ENCODE data around the gene KIF4B.

The KIF4B gene

GRCh38 chr5:155017610-155018009 lies 4.1 kb downstream of the KIF4B start:
- DNase-seq, result no peak
- Histone ChIP-seq H3K4me1 (no peaks in the 10 kb centered on the region; the same call in 1 of the 2 replicates), H3K9me3 (no peaks in the 10 kb centered on the region), H3K27me3 (0 out of 2 replicates have a peak, but pooled peaks cover 3% of the 10 kb centered on the region), H3K36me3 (no peaks in the 10 kb centered on the region), H3K4me3 (ENCODE audit: low read depth, low read length) (no peak overlapping the region)
- TF ChIP-seq CTCF (IDR thresholded peaks at IDR 0.05; ENCODE audit: low read depth, low read length), result no peak

- H3K4me1 ChIP-seq, result no peaks in the 10 kb centered on the region; the same call in 1 of the 2 replicates
- TF ChIP-seq CTCF (IDR thresholded peaks at IDR 0.05; ENCODE audit: low read depth, low read length), result no peak
- no peaks in the 10 kb centered on the region for H3K9me3 ChIP-seq
- H3K27me3 ChIP-seq, result 0 out of 2 replicates have a peak, but pooled peaks cover under 1% of the 10 kb centered on the region
- DNase-seq, result peak; percentile 50
- peak overlapping the region; percentile 31 for H3K4me3 ChIP-seq (ENCODE audit: low read depth, low read length)
- no peaks in the 10 kb centered on the region for H3K36me3 ChIP-seq
Measured at GRCh38 chr5:155019601-155020226, 6.2 kb downstream of the KIF4B start.

- H3K36me3 ChIP-seq, result no peaks in the 10 kb centered on the region
- no peak overlapping the region for H3K4me3 ChIP-seq (ENCODE audit: low read depth, low read length)
- no peak for DNase-seq
- no peaks in the 10 kb centered on the region for H3K9me3 ChIP-seq
- H3K4me1 ChIP-seq, result no peaks in the 10 kb centered on the region; the same call in 1 of the 2 replicates
- no peaks in the 10 kb centered on the region for H3K27me3 ChIP-seq
- no peak for TF ChIP-seq CTCF (IDR thresholded peaks at IDR 0.05; ENCODE audit: low read depth, low read length)
Measured at GRCh38 chr5:155021842-155022241, 8.3 kb downstream of the KIF4B start.

- DNase-seq, result no peak
- no peaks in the 10 kb centered on the region for H3K36me3 ChIP-seq
- H3K4me1 ChIP-seq, result no peaks in the 10 kb centered on the region; the same call in 1 of the 2 replicates
- H3K4me3 ChIP-seq (ENCODE audit: low read depth, low read length), result no peak overlapping the region
- no peaks in the 10 kb centered on the region for H3K9me3 ChIP-seq
- no peaks in the 10 kb centered on the region for H3K27me3 ChIP-seq
- no peak for TF ChIP-seq CTCF (IDR thresholded peaks at IDR 0.05; ENCODE audit: low read depth, low read length)
Measured at GRCh38 chr5:155023320-155023719, 9.8 kb downstream of the KIF4B start.

GRCh38 chr5:155024015-155024414 lies 10.5 kb downstream of the KIF4B start:
- no peak for TF ChIP-seq CTCF (IDR thresholded peaks at IDR 0.05; ENCODE audit: low read depth, low read length)
- H3K4me3 ChIP-seq (ENCODE audit: low read depth, low read length), result no peak overlapping the region
- no peak for DNase-seq

GRCh38 chr5:155025895-155026294 lies 12.3 kb downstream of the KIF4B start:
- TF ChIP-seq CTCF (IDR thresholded peaks at IDR 0.05; ENCODE audit: low read depth, low read length), result no peak
- Histone ChIP-seq H3K36me3 (no peaks in the 10 kb centered on the region), H3K9me3 (no peaks in the 10 kb centered on the region), H3K27me3 (no peaks in the 10 kb centered on the region), H3K4me1 (no peaks in the 10 kb centered on the region), H3K4me3 (ENCODE audit: low read depth, low read length) (no peak overlapping the region)
- no peak for DNase-seq

More at GRCh38 chr5:155024015-155024414, 10.5 kb downstream of the KIF4B start:
- no peaks in the 10 kb centered on the region for H3K9me3 ChIP-seq
- H3K36me3 ChIP-seq, result no peaks in the 10 kb centered on the region
- no peaks in the 10 kb centered on the region for H3K27me3 ChIP-seq
- no peaks in the 10 kb centered on the region; the same call in 1 of the 2 replicates for H3K4me1 ChIP-seq

All from BE2C (cell line).